Stimulated activated CD4-positive, alpha-beta T cell treated with anti-CD3 and anti-CD28 coated beads, Interleukin-12 subunit alpha, Interleukin-12 subunit beta, amount 100 ng/mL, for 48 hours (primary cell): ENCODE data around the gene RRAS2.
"Not testable (repeated sequence)": the region's sequence is repeated elsewhere in the genome, so short reads cannot be mapped to it uniquely, and the experiment has no call there.

Experiments
- DNase-seq, 3 donors: peaks; one replicate each; pipeline ENCODE4 v3.0.0-alpha.2; 2020; ENCODE audit warnings: low read depth in 2 of 3, low spot score in 1 of 3

Gene RRAS2

DNA sequence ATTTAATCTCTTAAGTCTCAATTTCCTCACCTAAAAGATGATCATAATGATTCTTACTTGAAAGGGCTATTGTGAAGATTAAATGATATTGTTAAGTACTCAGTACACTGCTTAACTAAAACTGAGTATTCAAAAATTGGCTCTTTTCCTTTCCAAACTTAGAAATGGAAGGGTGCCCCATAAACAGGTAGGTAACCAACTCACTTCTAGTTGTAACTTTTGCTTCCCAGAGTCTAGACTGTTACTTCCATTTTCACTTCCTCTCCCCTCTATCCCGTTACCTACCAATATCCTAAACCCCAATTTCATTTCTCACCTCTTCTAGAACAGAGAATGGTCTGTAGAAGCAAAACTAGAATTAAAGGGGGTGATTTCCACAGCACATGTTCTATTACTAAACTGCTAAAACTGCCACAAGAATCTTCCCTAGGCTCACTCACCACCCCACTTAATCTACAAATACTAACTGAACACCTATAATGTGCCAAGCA, 50.0 kb downstream of the RRAS2 start:
- DNase-seq = no peak

DNA sequence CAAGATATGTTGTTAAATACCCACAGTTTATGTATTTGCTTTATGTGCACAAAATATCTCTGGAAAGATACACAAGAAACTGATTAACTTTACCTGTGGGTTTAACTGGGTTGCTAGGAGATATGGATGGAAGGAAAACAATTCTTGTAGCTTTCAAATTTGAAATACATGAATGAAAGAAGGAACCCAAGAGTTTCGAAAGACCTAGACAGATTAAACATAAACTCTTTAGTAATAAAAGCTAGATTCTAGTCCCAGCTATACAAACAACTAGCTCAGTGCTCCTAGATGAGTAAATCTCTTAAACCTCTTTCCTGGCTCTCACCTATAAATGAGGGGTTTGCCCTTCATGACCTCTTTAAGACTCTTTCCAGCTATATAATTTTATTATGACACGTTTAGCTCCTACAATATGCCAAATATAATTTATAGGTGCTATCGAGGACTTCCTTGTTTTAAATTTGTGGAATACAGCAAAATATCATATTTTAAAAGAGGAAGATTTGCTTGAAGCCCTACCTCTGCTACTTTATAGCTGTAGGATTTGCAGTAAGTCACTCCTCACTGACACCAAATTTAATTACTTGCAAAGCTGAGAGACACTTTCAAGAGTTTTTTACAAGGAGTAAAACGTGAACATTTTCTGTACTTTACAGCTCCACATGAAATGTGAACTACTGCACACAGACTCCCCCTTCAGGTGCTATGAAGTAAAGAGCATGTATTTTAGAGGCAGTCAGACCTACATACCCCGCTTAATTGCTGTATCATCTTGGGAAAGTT, 50.7 kb downstream of the RRAS2 start:
- DNase-seq = no peak

DNA sequence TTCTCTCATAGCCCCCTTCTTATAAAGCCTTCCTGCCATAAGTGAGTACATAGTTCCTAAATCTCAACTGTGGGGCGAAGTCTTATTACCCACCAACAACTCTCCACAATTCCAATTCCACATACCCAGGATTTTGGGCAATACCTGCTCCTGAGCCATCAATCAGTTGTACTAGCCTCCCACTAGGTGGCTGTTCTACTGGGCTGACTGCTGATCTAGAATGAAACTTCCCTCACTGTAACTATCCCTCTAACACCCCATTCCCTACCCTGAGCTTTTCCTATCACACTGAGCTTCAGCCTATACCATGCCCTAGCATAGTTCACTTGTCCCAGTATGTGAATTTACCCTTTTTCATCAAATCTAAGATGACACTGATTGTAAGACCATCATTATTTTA, 52.5 kb downstream of the RRAS2 start:
- DNase-seq = no peak

DNA sequence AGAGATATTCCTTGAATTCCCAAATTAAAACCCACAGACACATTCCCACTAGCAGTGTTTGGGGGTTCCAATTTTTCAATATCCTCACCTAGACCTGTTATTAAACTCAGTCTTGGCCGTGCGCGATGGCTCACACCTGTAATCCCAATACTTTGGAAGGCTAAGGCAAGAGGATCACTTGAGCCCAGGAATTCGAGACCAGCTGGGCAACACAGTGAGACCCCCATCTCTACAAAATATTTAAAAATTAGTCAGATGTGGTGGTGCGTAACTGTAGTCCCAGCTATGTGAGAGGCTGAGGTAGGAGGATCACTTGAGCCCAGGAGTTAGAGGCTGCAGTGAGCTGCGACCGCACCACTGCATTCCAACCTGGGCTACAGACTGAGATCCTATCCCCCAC, 53.3 kb downstream of the RRAS2 start:
- no peak for DNase-seq

DNA sequence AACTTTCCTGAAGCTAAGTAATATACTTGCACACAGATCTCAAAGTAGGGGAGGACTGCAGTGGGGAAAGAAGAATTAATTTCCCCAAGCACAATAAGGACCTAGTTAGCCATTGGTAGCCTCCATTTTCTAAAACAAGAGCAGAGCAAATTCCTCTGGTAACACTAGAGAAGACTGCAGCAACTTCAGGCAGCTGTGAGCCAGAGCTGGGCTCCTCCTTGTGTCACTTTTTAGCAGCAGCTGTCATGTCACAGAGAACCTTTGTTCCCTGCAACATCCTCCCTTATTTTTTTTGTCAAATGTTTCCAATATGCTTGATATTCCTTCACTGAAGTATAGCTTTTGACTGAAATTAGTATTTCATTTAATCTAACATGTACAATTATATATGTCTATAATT, 54.4 kb downstream of the RRAS2 start:
- no peak for DNase-seq

DNA sequence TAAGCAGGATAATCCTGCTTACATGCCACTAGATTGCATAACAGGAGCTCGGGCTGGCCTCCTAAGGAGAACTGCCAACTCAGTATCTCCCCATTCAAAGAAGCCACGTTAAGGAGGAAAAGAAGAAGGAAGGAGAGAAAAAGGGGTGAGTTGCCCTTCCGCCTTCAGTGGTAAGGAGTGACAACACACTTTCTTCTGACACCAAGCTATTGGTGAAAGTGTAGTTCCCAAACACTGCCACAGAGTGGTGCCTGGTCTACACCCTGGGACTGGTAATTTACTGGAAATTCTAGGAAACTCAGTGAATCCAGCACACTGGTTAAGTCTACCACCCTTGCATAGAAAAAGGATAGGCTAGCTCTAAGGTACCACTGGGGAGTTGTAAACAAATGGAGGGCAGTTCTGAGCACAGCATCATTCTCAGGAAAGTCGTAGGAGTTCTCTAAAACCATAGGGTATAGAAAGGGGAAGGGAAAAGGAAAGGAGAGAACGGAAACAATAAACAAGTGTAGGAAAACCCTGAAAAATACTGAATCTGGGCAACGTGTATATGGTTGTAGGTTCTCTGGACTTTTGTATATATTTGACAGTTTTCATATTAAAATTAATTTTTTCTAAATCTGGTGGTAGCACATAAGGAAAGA, 58.2 kb downstream of the RRAS2 start:
- DNase-seq = peak in 2 of 3 donors; percentile 22 to 30

DNA sequence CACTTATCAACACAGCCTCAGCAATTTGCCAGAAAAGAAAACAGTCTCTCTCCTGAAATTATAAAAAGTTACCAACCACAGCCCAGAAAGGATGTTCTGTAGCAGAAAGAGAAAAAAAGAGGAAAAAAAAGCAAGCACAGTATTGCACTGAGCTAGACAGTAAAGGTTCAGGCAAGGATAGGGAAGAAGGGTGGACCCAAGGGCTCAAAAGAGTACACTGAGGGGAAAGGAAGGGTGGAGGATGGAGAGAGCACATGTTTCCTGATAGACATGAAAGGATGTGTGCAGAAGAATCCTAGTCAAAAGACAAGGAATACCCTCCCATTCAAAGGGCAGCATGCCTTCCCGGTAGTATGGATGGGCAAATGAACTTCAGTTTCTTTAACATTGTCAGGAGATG, 59.1 kb downstream of the RRAS2 start:
- DNase-seq = no peak

DNA sequence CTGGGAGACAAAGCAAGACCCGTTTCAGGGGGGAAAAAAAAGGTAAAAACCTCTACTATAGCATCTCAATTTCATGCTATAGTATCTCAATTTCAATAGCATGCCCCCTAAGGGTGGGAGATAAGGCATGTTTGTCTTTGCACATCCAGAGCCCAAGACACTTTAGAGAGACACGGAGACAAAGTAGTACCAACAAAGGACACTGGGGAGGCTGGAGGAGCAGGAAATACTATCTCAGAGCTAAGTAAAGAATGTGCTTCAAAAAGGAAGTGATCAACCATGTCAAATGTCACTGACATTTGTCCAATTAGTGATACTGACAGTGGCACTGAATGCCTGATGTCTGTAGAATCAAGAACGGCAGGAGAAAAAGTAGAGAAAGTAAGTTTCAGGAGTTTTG, 68.6 kb downstream of the RRAS2 start:
- DNase-seq = no peak

DNA sequence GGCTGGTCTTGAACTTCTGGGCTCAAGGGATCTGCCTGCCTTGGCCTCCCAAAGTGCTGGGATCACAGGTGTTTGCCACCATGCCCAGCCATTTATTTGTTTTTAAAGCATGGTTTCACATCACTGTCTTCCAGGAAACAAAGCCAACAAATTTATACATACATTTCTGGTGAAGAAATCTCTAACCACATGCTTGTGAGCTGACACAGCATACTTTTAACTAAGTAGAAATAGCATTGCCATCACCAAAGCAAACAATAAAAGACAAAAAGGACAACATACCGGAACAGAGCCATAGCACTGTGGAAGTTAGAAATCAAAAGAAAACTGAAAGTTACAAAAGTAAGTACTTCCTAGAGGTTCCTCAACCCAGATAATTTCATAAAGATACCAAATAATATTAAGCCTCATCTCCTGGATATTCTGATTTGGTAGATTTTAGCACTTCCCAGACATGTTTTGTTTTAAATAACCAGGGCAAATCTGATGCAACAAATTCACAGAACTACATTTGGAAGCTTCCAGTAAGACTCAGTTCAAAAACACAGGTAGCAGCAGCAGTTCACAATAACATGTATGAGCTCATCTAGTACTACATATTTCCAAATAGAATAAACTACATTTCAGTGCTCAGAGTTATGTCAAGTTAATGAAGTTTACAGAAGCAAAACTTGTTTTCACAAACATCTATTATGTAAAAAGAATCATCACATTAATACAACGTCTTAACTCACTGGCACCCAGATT, 70.6 kb downstream of the RRAS2 start:
- no peak for DNase-seq

DNA sequence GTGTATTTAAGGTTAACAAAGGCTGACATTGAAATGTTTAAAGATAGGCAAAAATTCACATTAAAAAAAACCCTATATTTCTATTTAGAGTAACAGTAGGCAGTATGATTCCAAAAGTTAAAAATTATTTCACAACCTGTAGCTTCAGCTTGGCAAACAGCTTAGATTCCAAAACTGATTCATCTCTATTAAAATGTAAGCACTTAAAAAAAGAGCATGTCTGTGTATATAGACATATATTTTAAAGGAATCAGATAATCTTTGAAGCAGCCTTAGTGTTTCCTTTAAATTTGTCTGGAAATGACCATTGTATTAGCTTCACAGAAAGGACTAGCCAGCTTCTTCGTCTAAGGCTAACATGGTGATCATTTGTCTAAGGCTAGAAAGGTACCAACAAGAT, 80.1 kb downstream of the RRAS2 start:
- not testable (repeated sequence) for DNase-seq

DNA sequence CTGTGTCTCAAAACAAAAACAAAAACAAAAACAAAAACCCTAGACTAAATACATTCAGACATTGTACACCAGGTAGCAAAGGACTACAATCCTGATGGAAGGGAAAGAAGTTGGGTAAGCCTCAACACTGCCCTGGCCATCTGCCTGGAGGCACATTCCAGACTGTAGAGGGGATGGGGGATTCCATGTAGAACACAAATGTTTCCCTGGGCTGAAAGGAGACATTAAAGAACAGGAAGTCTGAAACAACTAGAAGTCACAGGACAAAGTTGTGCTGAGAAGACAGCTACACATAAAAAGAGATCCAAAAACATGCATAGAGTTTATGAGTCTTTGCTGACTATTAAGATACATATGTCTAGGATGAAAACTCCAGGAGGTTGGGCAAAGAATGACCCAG, 83.9 kb downstream of the RRAS2 start:
- DNase-seq = no peak

DNA sequence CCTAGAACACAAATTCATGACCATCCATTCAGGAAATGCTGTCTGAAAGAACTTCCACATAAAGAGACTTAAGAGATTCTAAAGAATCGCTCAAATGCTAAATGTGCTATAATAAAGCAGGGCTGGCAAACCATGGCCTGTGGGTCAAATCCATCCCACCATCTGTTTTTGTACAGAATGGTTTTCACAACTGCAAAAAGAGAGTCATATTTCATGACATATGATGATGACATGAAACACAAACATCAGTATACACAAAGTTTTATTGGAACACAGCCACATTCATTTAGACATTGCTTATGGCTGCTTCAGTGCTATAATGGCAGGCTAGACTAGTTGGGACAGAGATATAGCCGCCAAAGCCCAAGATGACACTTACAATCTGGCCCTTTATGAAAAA, 85.1 kb downstream of the RRAS2 start:
- DNase-seq = no peak

DNA sequence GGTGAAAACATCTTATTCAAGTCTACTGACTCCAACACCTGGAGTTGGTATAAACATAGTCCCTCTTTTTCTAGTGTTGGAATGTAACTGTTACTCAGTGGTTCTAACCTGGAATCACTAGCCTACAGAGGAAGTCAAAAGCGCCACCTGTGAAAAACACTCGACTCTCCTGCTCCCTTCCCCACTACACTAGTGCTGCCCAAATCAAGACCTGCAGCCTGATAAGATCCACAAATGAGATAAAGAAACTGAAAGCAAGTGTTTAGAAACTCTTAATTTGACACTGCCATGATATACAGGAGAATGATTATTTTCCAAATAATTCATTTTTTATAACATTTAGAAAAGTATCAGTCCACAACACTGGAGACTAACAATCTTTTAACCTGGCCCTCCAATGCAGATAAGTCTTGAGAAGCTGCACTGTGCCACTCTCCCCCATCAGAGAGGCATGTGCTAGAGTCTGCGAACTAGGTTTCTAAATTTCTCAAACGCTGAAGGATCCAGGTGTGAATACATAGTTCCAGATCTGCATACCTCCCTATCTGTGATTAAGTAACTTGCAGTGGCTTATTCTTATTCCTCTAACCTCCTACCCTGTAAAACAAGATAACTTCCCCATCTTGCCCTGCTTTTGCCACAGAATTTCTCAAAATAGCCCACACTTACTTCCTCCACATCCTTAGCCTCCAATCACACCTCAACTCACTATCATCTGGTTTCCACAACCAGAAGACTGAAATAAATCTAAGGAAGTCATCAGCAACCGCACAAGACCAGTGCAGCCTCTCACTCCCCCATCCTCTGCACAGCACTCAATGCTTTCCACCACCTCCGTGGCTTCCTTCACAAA, 88.1 kb downstream of the RRAS2 start:
- DNase-seq = no peak

DNA sequence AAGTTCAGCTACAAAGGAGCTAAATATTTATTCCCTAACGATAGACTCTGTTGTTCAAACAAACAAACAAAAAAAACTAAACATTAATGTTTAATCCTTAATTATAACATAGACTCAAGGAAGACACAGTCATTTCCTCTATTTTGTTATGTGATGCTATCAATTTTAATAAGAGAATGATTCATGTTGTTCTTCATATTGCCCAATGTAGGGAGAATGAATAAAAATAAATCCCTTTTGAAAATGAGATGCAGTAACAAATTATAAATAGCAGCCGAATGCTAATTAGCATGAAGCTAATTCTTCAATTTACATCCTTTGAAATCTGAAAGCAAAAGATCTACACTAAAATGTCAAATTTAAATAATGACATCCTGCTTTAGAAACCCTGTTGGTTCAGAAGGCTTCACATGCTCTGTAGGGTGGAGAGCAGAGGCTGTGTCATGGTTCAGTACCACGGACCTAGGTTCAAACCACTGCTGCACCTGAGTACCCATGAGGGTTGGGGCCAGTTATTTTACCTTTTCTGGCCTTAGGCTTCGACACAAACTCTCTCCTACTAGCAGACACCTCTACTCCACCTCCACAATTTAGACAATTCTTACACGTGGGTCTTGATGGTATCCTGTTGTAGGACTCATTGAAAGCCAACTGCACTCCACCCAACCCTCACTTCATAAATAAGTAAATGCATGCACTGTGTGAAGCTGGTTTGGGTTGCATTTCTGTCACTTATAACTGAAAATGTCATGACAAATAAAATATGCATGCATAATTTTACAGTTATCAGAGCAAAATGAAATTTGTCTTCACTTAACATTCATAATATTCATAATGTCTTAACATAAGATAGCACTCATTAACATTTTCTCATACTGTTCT, 89.0 kb downstream of the RRAS2 start:
- DNase-seq = no peak

DNA sequence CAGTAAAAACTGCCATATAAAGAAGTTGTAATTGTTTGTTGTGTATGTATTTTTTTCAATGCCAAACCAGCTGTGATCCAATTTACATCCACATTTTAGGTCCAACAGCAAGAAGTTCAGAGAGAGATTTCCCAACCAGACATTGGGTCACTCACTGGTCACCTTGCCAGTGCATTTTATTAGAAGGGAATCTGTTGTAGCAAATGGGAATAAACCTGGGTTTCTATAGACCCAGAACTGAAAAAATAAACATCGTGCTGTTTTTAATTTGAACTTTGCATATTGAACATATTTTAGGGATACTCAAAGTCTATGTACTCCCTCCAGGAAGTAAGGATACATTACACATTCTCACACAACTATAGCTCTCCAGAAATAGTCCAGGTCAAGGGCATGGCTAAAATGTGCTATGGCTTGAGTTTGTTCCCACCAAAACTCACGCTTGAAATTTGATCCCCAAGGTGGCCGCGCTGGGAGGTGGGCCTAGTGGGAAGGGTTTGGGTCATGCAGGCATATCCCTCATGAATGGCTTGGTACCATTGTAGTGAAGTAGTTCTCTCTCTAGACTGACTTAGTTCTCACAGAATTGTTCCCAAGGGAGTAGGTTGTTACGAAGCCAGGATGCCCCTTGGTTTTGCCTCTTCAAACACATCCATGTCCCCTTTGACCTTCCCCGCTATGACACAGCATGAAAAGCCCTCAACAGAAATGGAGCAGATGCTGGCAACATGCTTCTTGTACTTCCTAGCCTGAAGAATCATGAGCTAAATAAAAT, 90.9 kb downstream of the RRAS2 start:
- DNase-seq = no peak

DNA sequence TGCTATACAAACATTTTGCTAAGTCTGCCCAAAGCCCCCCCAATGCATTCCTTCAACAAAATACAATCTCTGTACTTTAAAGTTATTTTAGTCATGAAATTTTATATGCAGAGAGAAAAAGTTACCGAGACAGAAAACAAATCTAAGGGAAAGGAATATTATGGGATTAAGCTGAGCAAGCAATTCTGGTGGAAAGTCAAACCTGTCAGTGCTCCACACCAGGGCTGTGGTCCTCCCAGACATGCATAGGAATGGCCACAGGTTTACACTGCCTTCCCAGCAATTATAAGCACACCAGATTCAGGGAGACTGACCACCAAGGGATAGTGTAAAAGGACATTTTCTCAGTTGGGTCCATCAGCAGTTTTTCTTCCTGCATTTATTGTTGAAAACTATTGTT, 92.4 kb downstream of the RRAS2 start:
- no peak for DNase-seq

DNA sequence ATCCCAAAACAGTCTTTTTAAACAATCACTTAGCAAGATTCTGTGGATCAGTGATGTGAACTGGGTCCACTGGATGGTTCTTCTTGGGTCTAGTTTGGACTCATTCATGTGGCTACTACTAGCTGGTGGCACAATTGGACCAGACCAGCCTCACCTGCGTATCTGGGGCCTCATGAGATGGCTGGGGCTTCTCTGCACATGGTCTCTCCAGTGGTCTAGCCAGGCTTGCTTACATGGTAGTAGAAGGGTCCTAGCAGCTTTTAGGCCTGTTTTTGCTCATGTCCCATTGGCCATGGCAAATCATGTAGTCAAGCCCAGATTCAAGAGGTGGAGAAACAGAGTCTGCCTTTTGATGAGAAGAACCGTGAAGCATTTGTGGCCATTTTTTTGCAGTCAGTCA, 94.0 kb downstream of the RRAS2 start:
- no peak for DNase-seq

DNA sequence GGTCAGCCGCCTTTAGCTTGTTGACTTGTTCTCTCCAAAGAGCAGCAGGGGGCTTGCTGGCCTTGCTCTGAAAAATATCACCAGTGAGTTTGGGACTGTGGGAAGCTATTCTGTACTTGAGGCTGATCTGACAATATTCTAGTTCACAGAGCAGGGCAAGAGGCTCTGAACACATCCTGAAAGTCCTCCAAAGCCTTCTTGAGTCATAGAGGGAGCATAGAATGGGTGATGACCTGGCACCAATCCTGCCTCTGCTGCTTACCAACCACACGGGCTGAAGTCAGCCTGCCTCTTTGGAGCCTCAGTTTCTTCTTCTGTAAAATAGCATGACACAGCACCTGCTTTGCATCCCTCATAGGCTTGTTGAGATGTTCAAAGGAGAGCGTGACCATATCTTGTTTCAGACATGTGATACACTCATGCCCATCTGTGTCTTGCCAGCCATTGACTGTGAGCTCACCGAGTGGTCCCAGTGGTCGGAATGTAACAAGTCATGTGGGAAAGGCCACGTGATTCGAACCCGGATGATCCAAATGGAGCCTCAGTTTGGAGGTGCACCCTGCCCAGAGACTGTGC, 96.6 kb downstream of the RRAS2 start:
- DNase-seq = no peak

DNA sequence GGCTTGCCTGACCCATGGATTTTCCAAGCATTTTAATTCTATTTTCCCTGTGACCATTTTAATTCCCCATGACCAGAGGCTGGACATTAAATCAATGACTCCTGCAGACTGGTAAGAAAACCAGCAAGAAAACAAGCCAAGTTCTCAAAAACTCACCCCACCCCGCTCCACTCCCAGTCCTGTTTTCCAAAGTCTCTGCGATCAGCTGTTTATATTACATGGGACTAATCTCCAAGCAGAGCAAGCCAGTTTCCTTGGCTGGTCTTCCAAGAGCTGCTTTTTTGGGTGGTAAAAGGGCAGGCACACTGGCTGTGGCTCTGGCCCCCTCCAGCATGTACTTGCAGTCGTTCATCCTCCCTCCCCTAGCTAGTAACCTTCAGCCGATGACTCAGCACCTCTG, 97.9 kb downstream of the RRAS2 start:
- DNase-seq = no peak
